Femur (tissue), 1 donor: ENCODE results near the gene ATP13A3.
"Not testable (repeated sequence)": the region's sequence is repeated elsewhere in the genome, so short reads cannot be mapped to it uniquely, and the experiment has no call there.

Experiments used
- DNase-seq: peaks from one replicate; pipeline ENCODE4 v3.0.0-alpha.2; 2017

Gene ATP13A3

GRCh38 chr3:194497799-194498575 lies 11.2 kb upstream of the ATP13A3 start:
- no peak for DNase-seq

- no peak for DNase-seq
Observed at GRCh38 chr3:194496217-194496919, 9.6 kb upstream of the ATP13A3 start.

- no peak for DNase-seq
Observed at GRCh38 chr3:194494951-194495374, 8.2 kb upstream of the ATP13A3 start.

- not testable (repeated sequence) for DNase-seq
Observed at GRCh38 chr3:194493995-194494927, 7.5 kb upstream of the ATP13A3 start.

- DNase-seq, result no peak
Observed at GRCh38 chr3:194492001-194492400, 5.2 kb upstream of the ATP13A3 start.

- no peak for DNase-seq
Observed at GRCh38 chr3:194489736-194490612, 3.2 kb upstream of the ATP13A3 start.

GRCh38 chr3:194488055-194488742 lies 1.4 kb upstream of the ATP13A3 start:
- DNase-seq, result no peak

- DNase-seq, result peak; percentile 50
Observed at GRCh38 chr3:194487289-194488054, 670 bp upstream of the ATP13A3 start.

GRCh38 chr3:194485881-194486539 lies 792 bp downstream of the ATP13A3 start:
- DNase-seq, result peak; percentile 65

- DNase-seq, result no peak
Observed at GRCh38 chr3:194485468-194485880, 1.3 kb downstream of the ATP13A3 start.

GRCh38 chr3:194484614-194485013 lies 2.2 kb downstream of the ATP13A3 start:
- no peak for DNase-seq

- no peak for DNase-seq
Observed at GRCh38 chr3:194483850-194484249, 3.0 kb downstream of the ATP13A3 start.

GRCh38 chr3:194482830-194483229 lies 4.0 kb downstream of the ATP13A3 start:
- not testable (repeated sequence) for DNase-seq

GRCh38 chr3:194482196-194482593 lies 4.6 kb downstream of the ATP13A3 start:
- no peak for DNase-seq

- DNase-seq, result no peak
Observed at GRCh38 chr3:194481525-194482195, 5.1 kb downstream of the ATP13A3 start.

GRCh38 chr3:194481103-194481502 lies 5.7 kb downstream of the ATP13A3 start:
- DNase-seq, result no peak

GRCh38 chr3:194476784-194477183 lies 10.0 kb downstream of the ATP13A3 start:
- no peak for DNase-seq

GRCh38 chr3:194475978-194476377 lies 10.8 kb downstream of the ATP13A3 start:
- no peak for DNase-seq

- DNase-seq, result no peak
Observed at GRCh38 chr3:194475138-194475932, 11.5 kb downstream of the ATP13A3 start.
